HEK293T (cell line): ENCODE results near the gene RRP9.

Source experiments
- ARNT ChIP-seq: fragments of 450-650 bp; IDR thresholded peaks from 2 replicates; pipeline ENCODE4 v1.6.1; 2017; ENCODE audit warnings: mild to moderate bottlenecking
- BHLHE40 ChIP-seq: fragments of 450-650 bp; IDR thresholded peaks from 2 replicates; pipeline ENCODE4 v1.6.1; 2016; ENCODE audit warnings: mild to moderate bottlenecking, moderate library complexity, borderline replicate concordance
- ELF4 ChIP-seq: fragments of 450-650 bp; IDR thresholded peaks from 2 replicates; pipeline ENCODE4 v1.6.1; 2017; ENCODE audit warnings: antibody characterized with exemption
- FOXA1 ChIP-seq: fragments of 450-650 bp; IDR thresholded peaks from 2 replicates; pipeline ENCODE4 v1.6.1; 2016; ENCODE audit warnings: mild to moderate bottlenecking
- FOXK2 ChIP-seq: fragments of 450-650 bp; IDR thresholded peaks from 2 replicates; pipeline ENCODE4 v1.6.1; 2016; ENCODE audit warnings: mild to moderate bottlenecking
- FOXM1 ChIP-seq: fragments of 450-650 bp; IDR thresholded peaks from 2 replicates; pipeline ENCODE4 v1.6.1; 2017; ENCODE audit warnings: mild to moderate bottlenecking, borderline replicate concordance
- HDGF ChIP-seq: fragments of 450-650 bp; IDR thresholded peaks from 2 replicates; pipeline ENCODE4 v1.6.1; 2017; ENCODE audit warnings: antibody characterized with exemption, borderline replicate concordance
- L3MBTL2 ChIP-seq: fragments of 450-650 bp; conservative IDR thresholded peaks from 2 replicates; pipeline ENCODE4 v1.6.1; 2016; ENCODE audit warnings: mild to moderate bottlenecking
- SP1 ChIP-seq: fragments of 450-650 bp; IDR thresholded peaks from 2 replicates; pipeline ENCODE4 v1.6.1; 2017
- TARDBP ChIP-seq: fragments of 450-650 bp; IDR thresholded peaks from 2 replicates; pipeline ENCODE4 v1.6.1; 2016
- ZNF384 ChIP-seq: fragments of 450-650 bp; IDR thresholded peaks from 2 replicates; pipeline ENCODE4 v1.6.1; 2016
- TF ChIP-seq, protein P1 (sequence below): fragments of 450-650 bp; IDR thresholded peaks from 2 replicates; pipeline ENCODE4 v1.6.1; 2016

DNA sequence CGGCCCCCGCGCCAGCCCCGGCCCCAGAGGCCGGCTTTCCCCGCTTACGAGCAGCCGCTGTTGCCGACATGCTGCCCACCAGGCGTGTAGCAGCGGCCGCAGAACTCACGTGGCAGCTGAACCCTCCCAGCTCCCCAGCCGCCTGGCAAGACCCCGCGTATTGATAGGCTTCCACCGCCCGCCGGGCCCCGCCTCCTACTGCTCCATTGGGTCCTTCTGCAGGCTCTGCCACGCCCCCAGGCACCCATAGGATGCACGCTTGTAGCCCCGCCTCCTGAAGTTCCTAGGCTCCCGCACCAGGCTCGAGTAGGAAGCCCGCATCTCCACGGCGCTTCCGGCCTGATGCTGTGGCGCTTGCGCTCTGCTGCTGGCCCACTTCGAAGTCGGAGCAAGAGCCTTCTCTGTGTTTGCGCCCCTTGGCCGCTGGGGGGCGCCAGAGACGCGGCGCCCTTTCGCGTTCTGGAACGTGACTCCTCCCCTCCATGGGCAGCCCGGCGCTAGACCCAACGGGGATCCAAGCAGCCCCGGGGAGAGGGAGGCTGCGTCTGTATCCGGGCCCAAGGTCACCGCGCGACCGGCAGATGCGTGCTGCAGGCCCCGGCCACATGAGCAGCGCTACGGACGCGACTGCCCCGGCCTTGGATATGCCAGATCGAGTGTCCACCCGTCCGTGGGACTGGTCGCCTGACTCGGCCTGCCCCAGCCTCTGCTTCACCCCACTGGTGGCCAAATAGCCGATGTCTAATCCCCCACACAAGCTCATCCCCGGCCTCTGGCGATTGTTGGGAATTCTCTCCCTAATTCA is at the start of gene RRP9, which contains the start of gene PARP3:
- no peak for TF ChIP-seq FOXM1
- TF ChIP-seq FOXK2: no peak; the same call in 1 of the 2 replicates
- TF ChIP-seq SP1: peak; percentile 90
- peak; percentile 53 for TF ChIP-seq L3MBTL2
- TF ChIP-seq BHLHE40: no peak
- no peak for TF ChIP-seq FOXA1
- peak; percentile 100 for TF ChIP-seq HDGF
- no peak for TF ChIP-seq TARDBP
- no peak for TF ChIP-seq ARNT
- no peak for TF ChIP-seq ELF4
- TF ChIP-seq, protein P1, sequence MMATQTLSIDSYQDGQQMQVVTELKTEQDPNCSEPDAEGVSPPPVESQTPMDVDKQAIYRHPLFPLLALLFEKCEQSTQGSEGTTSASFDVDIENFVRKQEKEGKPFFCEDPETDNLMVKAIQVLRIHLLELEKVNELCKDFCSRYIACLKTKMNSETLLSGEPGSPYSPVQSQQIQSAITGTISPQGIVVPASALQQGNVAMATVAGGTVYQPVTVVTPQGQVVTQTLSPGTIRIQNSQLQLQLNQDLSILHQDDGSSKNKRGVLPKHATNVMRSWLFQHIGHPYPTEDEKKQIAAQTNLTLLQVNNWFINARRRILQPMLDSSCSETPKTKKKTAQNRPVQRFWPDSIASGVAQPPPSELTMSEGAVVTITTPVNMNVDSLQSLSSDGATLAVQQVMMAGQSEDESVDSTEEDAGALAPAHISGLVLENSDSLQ: no peak
- TF ChIP-seq ZNF384: no peak
